Skin of body (tissue), 3 donors: ENCODE measurements around the gene TUBB8B. TPM values are rescaled to one million over a fixed set of nuclear protein-coding genes. Genes with fewer than 3 reads are reported as not detected.
"Not testable (repeated sequence)": the region's sequence is repeated elsewhere in the genome, so short reads cannot be mapped to it uniquely, and the experiment has no call there.

ENCODE experiments used
- DNase-seq: peaks from one replicate; lab custom pipeline; 2025; lab: John Stamatoyannopoulos, UW
- small RNA-seq: library from RNA; depleted of rRNA; stranded (forward); fragments of <200 nt; gene quantifications from one replicate; pipeline ENCODE3, GENCODE V24; 2014; ENCODE audit warnings: low replicate concordance
- total RNA-seq: library from RNA; depleted of rRNA; stranded (reverse); fragments of >200 nt; gene quantifications from one replicate; pipeline ENCODE4 v1.2.3, GENCODE V29; 2014

Gene TUBB8B
- total RNA-seq, 1 donor from 2014 or later: not detected

DNA sequence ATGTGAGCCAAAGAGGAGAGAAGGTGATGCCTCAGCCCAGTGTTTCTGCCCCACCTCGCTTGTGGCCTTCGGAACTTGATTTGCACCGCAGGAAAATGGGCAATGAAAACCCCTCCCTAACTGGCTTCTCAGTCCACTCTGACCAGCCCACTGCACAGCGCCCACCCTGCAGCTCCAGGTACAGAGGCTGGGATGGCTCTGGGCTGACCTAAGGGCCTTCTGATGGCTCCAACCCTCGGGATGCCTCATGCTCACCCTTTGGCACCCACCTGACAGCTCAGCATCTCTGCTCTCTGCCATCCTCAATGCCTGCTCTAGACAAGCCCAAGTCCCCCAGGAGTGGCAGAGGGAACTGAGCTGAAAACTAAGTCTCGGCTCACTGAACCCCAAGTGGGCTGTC is 36.2 kb downstream of the TUBB8B start:
- not testable (repeated sequence) for DNase-seq

DNA sequence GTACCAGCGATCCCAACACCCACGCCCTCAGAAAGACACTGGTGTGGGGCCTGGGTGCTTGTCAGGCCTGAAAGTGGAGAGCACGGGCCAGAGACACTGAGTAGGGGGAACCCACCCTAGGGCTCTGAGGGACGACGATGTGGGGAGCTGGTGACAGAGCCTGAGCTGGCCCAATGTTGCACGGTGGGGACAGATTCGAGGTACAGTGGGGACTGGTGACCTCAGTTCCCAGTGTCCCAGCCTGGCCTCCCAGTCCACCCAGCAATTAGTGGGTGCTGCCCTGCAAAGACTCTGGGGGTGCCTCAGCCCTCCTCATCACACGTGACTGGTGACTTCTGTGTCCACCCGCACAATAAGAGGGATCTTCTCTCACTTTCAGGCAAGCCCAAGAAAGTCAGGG is 36.6 kb downstream of the TUBB8B start:
- not testable (repeated sequence) for DNase-seq

DNA sequence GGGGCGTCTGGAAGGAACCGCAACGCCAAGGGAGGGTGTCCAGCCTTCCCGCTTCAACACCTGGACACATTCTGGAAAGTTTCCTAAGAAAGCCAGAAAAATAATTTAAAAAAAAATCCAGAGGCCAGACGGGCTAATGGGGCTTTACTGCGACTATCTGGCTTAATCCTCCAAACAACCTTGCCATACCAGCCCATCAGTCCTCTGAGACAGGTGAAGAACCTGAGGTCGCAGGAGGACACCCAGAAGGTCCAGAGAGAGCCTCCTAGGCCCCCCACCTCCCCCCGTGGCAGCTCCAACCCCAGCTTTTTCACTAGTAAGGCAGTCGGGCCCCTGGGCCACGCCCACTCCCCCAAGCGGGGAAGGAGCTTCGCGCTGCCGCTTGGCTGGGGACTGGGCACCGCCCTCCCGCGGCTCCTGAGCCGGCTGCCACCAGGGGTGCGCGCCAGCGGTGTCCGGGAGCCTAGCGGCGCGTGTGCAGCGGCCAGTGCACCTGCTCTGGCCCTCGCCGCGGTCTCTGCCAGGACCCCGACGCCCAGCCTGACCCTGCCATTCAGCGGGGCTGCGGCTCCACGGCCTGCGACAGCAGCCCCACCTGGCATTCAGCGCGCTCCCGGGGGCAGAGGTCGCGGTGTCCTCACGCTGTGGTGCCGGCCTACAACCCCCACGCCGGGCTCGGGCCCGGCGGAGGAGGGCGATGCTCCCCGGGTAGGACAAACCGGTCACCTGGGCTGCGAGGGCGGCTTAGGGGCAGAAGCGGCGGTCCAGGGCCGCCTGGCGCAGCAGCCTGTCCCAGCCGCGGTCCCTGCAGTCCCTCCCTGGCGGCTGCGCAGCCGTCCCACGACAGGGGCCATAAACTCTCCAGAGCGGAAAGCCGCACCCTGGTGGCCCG is 37.8 kb downstream of the TUBB8B start:
- not testable (repeated sequence) for DNase-seq

DNA sequence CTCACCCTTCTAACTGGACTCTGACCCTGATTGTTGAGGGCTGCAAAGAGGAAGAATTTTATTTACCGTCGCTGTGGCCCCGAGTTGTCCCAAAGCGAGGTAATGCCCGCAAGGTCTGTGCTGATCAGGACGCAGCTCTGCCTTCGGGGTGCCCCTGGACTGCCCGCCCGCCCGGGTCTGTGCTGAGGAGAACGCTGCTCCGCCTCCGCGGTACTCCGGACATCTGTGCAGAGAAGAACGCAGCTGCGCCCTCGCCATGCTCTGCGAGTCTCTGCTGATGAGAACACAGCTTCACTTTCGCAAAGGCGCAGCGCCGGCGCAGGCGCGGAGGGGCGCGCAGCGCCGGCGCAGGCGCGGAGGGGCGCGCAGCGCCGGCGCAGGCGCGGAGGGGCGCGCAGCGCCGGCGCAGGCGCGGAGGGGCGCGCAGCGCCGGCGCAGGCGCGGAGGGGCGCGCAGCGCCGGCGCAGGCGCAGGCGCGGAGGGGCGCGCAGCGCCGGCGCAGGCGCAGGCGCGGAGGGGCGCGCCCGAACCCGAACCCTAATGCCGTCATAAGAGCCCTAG is 38.7 kb downstream of the TUBB8B start:
- not testable (repeated sequence) for DNase-seq

DNA sequence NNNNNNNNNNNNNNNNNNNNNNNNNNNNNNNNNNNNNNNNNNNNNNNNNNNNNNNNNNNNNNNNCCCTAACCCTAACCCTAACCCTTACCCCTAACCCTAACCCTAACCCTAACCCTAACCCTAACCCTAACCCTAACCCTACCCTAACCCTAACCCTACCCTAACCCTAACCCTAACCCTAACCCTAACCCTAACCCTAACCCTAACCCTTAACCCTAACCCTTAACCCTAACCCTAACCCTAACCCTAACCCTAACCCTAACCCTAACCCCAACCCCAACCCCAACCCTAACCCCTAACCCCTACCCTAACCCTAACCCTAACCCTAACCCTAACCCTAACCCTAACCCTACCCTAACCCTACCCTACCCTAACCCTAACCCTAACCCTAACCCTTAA is 39.5 kb downstream of the TUBB8B start:
- DNase-seq: not testable (repeated sequence)

Small RNA genes within 50 kb of the gene (small RNA-seq; reads per million reads assigned to genes)
- gene AP001005.2: not detected

Other genes with a start within 250 kb of the TUBB8B start
- 29.7 TPM for gene USP14, start 108.9 kb upstream of the TUBB8B start, total RNA-seq
- gene THOC1, start 218.4 kb upstream of the TUBB8B start, total RNA-seq: 80.7 TPM